ENCODE results near the gene SELENON. TPM values are rescaled to one million over a fixed set of nuclear protein-coding genes. Genes with fewer than 3 reads are reported as not detected.

The SELENON gene
- total RNA-seq, 1 experiment from 2014 or later: 90.9 TPM

DNA sequence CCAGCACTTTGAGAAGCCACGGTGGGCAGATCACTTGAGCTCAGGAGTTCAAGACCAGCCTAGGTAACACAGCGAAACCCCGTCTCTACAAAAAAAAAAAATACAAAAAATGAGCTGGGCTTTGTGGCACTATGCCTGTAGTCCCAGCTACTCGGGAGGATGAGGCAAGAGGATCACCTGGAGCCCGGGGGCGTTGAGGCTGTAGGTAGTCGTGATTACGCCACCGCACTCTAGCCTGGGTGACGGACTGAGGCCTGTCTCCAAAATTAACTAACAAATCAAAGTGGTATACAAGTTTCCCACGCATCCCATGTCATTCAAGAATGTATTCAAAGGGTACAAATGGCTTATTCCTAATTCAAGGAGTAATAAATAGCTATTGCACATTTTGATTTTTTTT, 56.9 kb downstream of the SELENON start:
- Histone ChIP-seq H3K79me2 (ENCODE audit: insufficient read depth, low read length) (peaks cover 9% of the 10 kb centered on the region; the same call in 1 of the 2 replicates), H3K14ac (ENCODE audit: insufficient read depth, low read length) (no peak overlapping the region)
- H3K27ac Mint-ChIP-seq: peak overlapping the region in 2 of 3 experiments; percentile 36 to 44; a peak in 4 of 7 replicates

More for the DNA sequence above, 56.9 kb downstream of the SELENON start:
- Histone ChIP-seq H2BK120ac (ENCODE audit: low read depth, low read length, poor library complexity, severe bottlenecking) (no peak overlapping the region), H3K9ac (ENCODE audit: extremely low read depth, insufficient read length, low read length) (no peak overlapping the region), H2AK5ac (ENCODE audit: insufficient read length, low read length) (no peak overlapping the region), H4K91ac (ENCODE audit: insufficient read length, low read depth, low read length) (no peak overlapping the region), H3K23me2 (ENCODE audit: insufficient read length, low read depth, low read length, poor library complexity, severe bottlenecking) (peaks cover 16% of the 10 kb centered on the region), H2BK5ac (ENCODE audit: insufficient read length, low read length) (no peak overlapping the region), H3T11ph (ENCODE audit: low read length) (no peak overlapping the region), H3K79me1 (ENCODE audit: insufficient read depth, low read depth, low read length, poor library complexity, severe bottlenecking) (peaks cover 4% of the 10 kb centered on the region), H3K23ac (ENCODE audit: insufficient read length, low read depth, low read length) (no peak overlapping the region), H3K4me2 (ENCODE audit: insufficient read depth, insufficient read length, low read length) (no peak overlapping the region), H3K56ac (ENCODE audit: insufficient read length, low read depth, low read length) (no peak overlapping the region), H2BK20ac (ENCODE audit: low read depth, low read length, poor library complexity, severe bottlenecking) (no peak overlapping the region), H3K4ac (ENCODE audit: low read depth, low read length) (no peak overlapping the region), H4K8ac (replicated peaks; ENCODE audit: insufficient read length, low read depth, low read length) (no peak overlapping the region), H2AFZ (ENCODE audit: low read length) (no peak overlapping the region), H3K9me3 (ENCODE audit: control insufficient read depth, low read depth, low read length) (no peaks in the 10 kb centered on the region), H3K4me1 (ENCODE audit: insufficient read depth, low read length) (peaks cover 3% of the 10 kb centered on the region; the same call in 1 of the 2 replicates), H4K20me1 (ENCODE audit: control insufficient read depth, insufficient read depth, insufficient read length) (no peaks in the 10 kb centered on the region), H3K27ac (ENCODE audit: insufficient read length, low read depth, low read length) (no peak overlapping the region), H3K18ac (ENCODE audit: insufficient read length, low read depth, low read length) (no peak overlapping the region), H2BK15ac (ENCODE audit: low read depth, low read length) (no peak overlapping the region), H4K5ac (ENCODE audit: insufficient read length, low read depth, low read length) (no peak overlapping the region), H3K27me3 (ENCODE audit: insufficient read depth, low read length) (no peaks in the 10 kb centered on the region), H2BK12ac (ENCODE audit: insufficient read length, low read depth, low read length) (no peak overlapping the region)
- no CpG with 5 or more reads among the region's 11 CpGs for WGBS (ENCODE audit: extremely low coverage, insufficient read length, low lambda C conversion rate)
- 0 out of 5 replicates have a peak overlapping the region, but pooled peaks of 1 of the 2 experiments have one; percentile 8 for H3K4me3 Mint-ChIP-seq
- peaks cover 0 to 2% (median 0%) of the 10 kb centered on the region in 3 experiments; a peak in 2 of 7 replicates for H3K36me3 Mint-ChIP-seq (ENCODE audit: insufficient read depth in 1 of 3, low read depth in 3 of 3)
- no peaks in the 10 kb centered on the region for H3K27me3 Mint-ChIP-seq (ENCODE audit: low read depth)
- TF ChIP-seq, protein P1, sequence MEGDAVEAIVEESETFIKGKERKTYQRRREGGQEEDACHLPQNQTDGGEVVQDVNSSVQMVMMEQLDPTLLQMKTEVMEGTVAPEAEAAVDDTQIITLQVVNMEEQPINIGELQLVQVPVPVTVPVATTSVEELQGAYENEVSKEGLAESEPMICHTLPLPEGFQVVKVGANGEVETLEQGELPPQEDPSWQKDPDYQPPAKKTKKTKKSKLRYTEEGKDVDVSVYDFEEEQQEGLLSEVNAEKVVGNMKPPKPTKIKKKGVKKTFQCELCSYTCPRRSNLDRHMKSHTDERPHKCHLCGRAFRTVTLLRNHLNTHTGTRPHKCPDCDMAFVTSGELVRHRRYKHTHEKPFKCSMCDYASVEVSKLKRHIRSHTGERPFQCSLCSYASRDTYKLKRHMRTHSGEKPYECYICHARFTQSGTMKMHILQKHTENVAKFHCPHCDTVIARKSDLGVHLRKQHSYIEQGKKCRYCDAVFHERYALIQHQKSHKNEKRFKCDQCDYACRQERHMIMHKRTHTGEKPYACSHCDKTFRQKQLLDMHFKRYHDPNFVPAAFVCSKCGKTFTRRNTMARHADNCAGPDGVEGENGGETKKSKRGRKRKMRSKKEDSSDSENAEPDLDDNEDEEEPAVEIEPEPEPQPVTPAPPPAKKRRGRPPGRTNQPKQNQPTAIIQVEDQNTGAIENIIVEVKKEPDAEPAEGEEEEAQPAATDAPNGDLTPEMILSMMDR (conservative IDR thresholded peaks at IDR 0.05): no peak
- no peak for DNase-seq
- no peaks in the 10 kb centered on the region for H3K9me3 Mint-ChIP-seq
- H3K4me1 Mint-ChIP-seq: peaks cover 14 to 24% of the 10 kb centered on the region in 2 experiments

All from H9 (cell line).